Left ventricle myocardium inferior (tissue), 1 donor: ENCODE measurements around the gene GPNMB. TPM values are rescaled to one million over a fixed set of nuclear protein-coding genes. Genes with fewer than 3 reads are reported as not detected.

Experiments used
- DNase-seq: peaks from one replicate; pipeline ENCODE4 v3.0.0-alpha.2; 2020
- H3K27ac ChIP-seq: fragments of 200-600 bp; replicated peaks from 2 replicates; pipeline ENCODE4 v1.8.0; 2021
- H3K27me3 ChIP-seq: fragments of 200-600 bp; 2 replicates; pipeline ENCODE4 v1.8.0; 2021; ENCODE audit warnings: low read depth
- H3K36me3 ChIP-seq: fragments of 200-600 bp; 2 replicates; pipeline ENCODE4 v1.8.0; 2021
- H3K4me1 ChIP-seq: fragments of 200-600 bp; 2 replicates; pipeline ENCODE4 v1.8.0; 2021
- H3K4me3 ChIP-seq: fragments of 200-600 bp; 2 replicates; pipeline ENCODE4 v1.8.0; 2021; ENCODE audit warnings: mild to moderate bottlenecking, moderate library complexity
- H3K9me3 ChIP-seq: fragments of 200-600 bp; replicated peaks from 2 replicates; pipeline ENCODE4 v1.8.0; 2021
- intact Hi-C: fragments of 100-400 bp; cut with micrococcal nuclease; formaldehyde crosslinking; loops from one replicate; pipeline ENCODE4 v1.11.0; 2022
- total RNA-seq: library from RNA; stranded (reverse); fragmentation: NEBNext Ultra II Directional; extraction: Animal tissue kit (Norgen Biotek cat#: 25700); gene quantifications from one replicate; pipeline ENCODE4 v1.2.1, GENCODE V29; 2021
- TF ChIP-seq, protein P1 (sequence below): fragments of 200-600 bp; IDR thresholded peaks from 2 replicates; pipeline ENCODE4 v1.8.0; 2021; ENCODE audit warnings: antibody characterized with exemption, mild to moderate bottlenecking, borderline replicate concordance
- donor health status: DM: no; HTN: yes; CAD: no; lungs with severe emphysema.

The GPNMB gene
- total RNA-seq, 1 donor from 2014 or later, result 288 TPM

DNA sequence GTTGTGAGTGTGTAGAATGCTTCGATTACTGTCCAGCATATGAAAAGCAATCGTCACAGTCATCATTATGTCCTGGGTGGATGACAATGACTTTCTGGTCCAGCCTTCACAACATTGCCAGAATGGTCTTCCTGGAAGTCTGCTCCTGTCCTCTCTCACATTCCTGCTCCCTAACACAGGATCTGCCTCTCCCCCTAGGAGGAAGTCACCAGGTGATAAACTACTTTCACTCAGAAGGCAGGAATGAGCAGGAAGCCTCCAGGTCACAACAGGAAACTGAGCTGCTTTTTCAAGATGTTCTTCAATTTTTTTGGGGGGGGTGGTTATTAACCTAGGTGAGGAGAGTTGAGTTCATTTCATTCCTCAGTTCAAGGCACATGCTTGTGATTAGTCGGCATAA, 13.6 kb upstream of the GPNMB start:
- DNase-seq, result no peak
- Histone ChIP-seq H3K27ac (no peak overlapping the region), H3K4me3 (no peak overlapping the region), H3K27me3 (no peaks in the 10 kb centered on the region), H3K4me1 (no peaks in the 10 kb centered on the region), H3K36me3 (no peaks in the 10 kb centered on the region), H3K9me3 (peaks cover 8% of the 10 kb centered on the region)
- intact Hi-C loops, result no loop called here
- TF ChIP-seq, protein P1, sequence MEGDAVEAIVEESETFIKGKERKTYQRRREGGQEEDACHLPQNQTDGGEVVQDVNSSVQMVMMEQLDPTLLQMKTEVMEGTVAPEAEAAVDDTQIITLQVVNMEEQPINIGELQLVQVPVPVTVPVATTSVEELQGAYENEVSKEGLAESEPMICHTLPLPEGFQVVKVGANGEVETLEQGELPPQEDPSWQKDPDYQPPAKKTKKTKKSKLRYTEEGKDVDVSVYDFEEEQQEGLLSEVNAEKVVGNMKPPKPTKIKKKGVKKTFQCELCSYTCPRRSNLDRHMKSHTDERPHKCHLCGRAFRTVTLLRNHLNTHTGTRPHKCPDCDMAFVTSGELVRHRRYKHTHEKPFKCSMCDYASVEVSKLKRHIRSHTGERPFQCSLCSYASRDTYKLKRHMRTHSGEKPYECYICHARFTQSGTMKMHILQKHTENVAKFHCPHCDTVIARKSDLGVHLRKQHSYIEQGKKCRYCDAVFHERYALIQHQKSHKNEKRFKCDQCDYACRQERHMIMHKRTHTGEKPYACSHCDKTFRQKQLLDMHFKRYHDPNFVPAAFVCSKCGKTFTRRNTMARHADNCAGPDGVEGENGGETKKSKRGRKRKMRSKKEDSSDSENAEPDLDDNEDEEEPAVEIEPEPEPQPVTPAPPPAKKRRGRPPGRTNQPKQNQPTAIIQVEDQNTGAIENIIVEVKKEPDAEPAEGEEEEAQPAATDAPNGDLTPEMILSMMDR, result no peak

DNA sequence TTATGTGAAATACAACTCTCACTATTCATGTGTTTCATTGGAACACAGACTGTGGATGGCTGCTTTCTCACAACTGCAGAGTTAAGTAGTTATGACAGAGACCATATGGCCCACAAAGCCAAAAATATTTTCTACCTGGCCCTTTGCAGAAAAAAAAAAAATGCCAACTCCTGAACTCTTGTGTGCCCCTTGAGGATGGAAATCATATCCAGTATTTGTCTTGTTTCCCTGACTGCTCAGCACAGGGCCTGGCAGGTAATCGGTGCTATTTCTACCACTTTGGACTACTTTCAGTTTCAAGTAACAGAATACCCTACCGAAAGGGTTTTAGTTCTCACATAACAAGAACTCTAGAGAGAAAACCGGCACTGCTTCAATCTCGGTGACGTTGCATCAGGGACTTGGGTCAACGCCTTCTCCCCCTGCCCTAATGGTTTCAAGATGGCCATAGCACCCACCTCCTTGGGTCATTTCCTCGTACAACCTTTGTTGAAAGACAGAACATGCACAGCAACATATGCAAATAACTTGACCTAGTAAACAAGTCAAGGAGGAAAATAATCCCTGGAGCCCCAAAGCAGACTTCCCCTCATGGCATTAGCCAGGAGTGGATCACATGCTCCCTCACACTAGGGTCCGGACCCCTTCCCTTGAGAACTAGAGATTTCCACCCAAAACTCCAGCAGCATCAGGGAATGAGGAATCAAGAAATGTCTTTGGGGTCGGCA, 11.8 kb upstream of the GPNMB start:
- H3K4me1 ChIP-seq, result no peaks in the 10 kb centered on the region
- H3K27me3 ChIP-seq, result no peaks in the 10 kb centered on the region
- TF ChIP-seq, protein P1, result no peak
- intact Hi-C loops, result no loop called here
- DNase-seq, result no peak
- no peak overlapping the region for H3K4me3 ChIP-seq
- H3K27ac ChIP-seq, result no peak overlapping the region
- no peaks in the 10 kb centered on the region for H3K36me3 ChIP-seq
- no peaks in the 10 kb centered on the region for H3K9me3 ChIP-seq

DNA sequence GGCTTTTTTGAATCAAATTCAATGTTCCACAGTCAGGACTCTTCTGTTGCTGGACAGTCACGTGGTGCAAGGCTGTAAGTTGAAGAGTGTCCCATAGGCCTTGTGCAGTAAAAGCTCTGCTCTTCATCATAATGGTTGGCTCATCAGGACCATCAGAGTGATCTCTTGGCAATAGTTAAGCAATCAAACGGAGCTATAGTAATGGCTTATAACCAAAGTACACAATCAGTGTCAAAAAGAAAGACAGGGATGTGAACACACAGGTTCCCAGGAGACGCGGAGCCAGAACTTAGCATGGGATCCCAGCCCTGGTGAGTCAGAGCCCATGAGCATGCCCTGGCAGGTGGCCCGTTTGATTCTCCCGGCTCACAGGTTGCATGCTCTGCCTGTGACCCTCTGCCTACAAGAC, 10.8 kb upstream of the GPNMB start:
- intact Hi-C loops, result no loop called here
- DNase-seq, result peak; percentile 51

DNA sequence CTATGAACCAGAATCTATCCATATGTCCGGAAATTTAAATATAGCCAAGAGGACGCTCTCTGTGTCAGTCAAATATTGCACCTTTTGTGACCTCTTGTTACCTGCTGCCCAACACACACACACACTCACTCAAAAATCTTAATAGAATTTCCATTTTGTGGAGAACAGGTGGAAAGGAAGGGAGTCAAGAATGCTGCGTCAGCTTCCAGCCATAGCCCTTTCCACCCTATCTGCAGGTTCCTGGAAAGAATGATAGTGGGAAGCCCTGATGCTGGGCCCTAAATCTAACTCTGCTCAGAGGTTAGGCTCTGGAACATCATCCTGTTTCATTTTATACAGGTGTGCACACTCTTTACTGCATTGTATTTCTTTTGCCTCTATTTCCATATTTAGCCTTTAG, 9.6 kb upstream of the GPNMB start:
- intact Hi-C loops, result no loop called here
- no peak for DNase-seq
- Histone ChIP-seq H3K4me1 (no peaks in the 10 kb centered on the region), H3K27me3 (peaks cover 3% of the 10 kb centered on the region), H3K36me3 (no peaks in the 10 kb centered on the region), H3K27ac (no peak overlapping the region), H3K9me3 (no peaks in the 10 kb centered on the region), H3K4me3 (no peak overlapping the region)
- TF ChIP-seq, protein P1, result no peak

More for the DNA sequence above, 10.8 kb upstream of the GPNMB start:
- TF ChIP-seq, protein P1, result no peak
- Histone ChIP-seq H3K4me3 (no peak overlapping the region), H3K36me3 (no peaks in the 10 kb centered on the region), H3K9me3 (no peaks in the 10 kb centered on the region), H3K27me3 (no peaks in the 10 kb centered on the region), H3K4me1 (no peaks in the 10 kb centered on the region), H3K27ac (no peak overlapping the region)

DNA sequence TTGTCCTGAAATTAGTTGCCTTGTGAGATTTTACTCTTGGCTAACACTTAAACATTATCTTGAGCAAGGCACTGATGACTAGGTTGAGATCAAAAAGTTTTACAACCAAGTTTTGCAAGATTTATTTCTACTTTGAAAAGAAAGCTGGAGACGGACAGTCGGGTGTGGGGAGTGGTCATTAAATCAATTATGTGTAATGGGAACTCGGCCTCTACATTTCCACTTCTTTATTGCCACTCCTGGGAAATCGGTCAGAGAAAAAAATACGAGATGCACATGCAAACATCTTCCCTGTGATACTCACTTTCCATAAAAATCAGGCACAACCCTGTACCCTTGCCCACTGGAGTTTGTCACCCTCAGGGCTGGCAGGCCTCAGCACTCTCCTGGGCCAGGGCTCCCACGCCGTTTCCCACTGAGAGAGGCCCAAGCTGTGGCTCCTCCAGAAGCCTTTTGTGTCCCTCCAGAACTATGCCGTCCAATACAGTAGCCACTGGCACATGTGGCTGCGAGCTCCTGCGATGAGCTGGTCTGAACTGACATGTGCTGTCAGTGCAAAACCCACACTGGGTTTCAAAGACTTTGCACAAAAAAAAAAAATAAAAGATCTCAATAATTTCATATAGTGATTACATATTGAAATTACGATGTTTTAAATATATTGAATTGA, 7.5 kb upstream of the GPNMB start:
- DNase-seq, result no peak
- Histone ChIP-seq H3K36me3 (no peaks in the 10 kb centered on the region), H3K4me1 (peaks cover 17% of the 10 kb centered on the region), H3K9me3 (no peaks in the 10 kb centered on the region), H3K27me3 (peaks cover 5% of the 10 kb centered on the region), H3K4me3 (no peak overlapping the region), H3K27ac (no peak overlapping the region)
- TF ChIP-seq, protein P1, result no peak
- intact Hi-C loops, result no loop called here
